Endothelial cell (in vitro differentiated cells): ENCODE measurements around the gene PPP2R2C. TPM values are rescaled to one million over a fixed set of nuclear protein-coding genes. Genes with fewer than 3 reads are reported as not detected.

Experiments
- DNase-seq: peaks from one replicate; pipeline ENCODE4 v3.0.0; 2021; ENCODE audit warnings: low spot score
- H3K27ac Mint-ChIP-seq: one replicate; pipeline ENCODE4 v1.8.0; 2021; ENCODE audit warnings: mixed read lengths, inconsistent platforms; ENCODE audit not compliant: unreplicated experiment
- H3K27me3 Mint-ChIP-seq: one replicate; pipeline ENCODE4 v1.8.0; 2021; ENCODE audit warnings: mild to moderate bottlenecking, moderate library complexity, mixed read lengths, inconsistent platforms; ENCODE audit not compliant: unreplicated experiment
- H3K36me3 Mint-ChIP-seq: one replicate; pipeline ENCODE4 v1.8.0; 2021; ENCODE audit warnings: mild to moderate bottlenecking, low read depth, mixed read lengths, inconsistent platforms; ENCODE audit not compliant: unreplicated experiment
- H3K4me1 Mint-ChIP-seq: one replicate; pipeline ENCODE4 v1.8.0; 2021; ENCODE audit warnings: mild to moderate bottlenecking, mixed read lengths, inconsistent platforms; ENCODE audit not compliant: unreplicated experiment
- H3K4me3 Mint-ChIP-seq: one replicate; pipeline ENCODE4 v1.8.0; 2021; ENCODE audit warnings: mild to moderate bottlenecking, mixed read lengths, inconsistent platforms; ENCODE audit not compliant: unreplicated experiment
- H3K9me3 Mint-ChIP-seq: one replicate; pipeline ENCODE4 v1.8.0; 2021; ENCODE audit warnings: mixed read lengths, inconsistent platforms; ENCODE audit not compliant: unreplicated experiment
- total RNA-seq: library from RNA; stranded (reverse); fragmentation: NEBNext Ultra II Directional; extraction: Animal tissue kit (Norgen Biotek cat#: 25700); gene quantifications from one replicate; pipeline ENCODE4 v1.2.1, GENCODE V29; 2021; ENCODE audit not compliant: unreplicated experiment
- TF ChIP-seq, protein P1 (sequence below): fragments of 200-600 bp; sonication (generic); IDR thresholded peaks from one replicate; pipeline ENCODE4 v1.5.0; 2021; ENCODE audit warnings: antibody characterized with exemption; ENCODE audit not compliant: unreplicated experiment

PPP2R2C gene
- total RNA-seq, 1 donor from 2014 or later: 1.7 TPM

DNA sequence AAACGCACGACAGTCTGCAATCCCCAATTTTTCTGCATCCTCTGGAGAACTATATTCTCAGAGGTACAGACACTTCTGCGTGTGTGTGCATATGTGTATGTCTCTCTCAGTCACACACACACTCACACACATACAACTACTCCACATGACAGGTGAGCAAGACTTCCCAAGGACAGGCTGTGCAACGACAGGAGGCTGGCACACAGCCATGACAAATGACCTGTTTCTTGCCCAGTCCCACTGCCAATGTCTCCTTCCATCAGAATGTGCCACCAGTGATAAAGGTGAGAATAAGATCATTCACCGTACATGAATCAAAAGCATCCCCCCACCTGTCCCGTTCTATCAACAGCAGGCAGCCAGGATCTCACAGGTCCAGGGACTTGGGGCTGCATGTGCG, 52.4 kb downstream of the PPP2R2C start:
- no peak for DNase-seq
- TF ChIP-seq, protein P1, sequence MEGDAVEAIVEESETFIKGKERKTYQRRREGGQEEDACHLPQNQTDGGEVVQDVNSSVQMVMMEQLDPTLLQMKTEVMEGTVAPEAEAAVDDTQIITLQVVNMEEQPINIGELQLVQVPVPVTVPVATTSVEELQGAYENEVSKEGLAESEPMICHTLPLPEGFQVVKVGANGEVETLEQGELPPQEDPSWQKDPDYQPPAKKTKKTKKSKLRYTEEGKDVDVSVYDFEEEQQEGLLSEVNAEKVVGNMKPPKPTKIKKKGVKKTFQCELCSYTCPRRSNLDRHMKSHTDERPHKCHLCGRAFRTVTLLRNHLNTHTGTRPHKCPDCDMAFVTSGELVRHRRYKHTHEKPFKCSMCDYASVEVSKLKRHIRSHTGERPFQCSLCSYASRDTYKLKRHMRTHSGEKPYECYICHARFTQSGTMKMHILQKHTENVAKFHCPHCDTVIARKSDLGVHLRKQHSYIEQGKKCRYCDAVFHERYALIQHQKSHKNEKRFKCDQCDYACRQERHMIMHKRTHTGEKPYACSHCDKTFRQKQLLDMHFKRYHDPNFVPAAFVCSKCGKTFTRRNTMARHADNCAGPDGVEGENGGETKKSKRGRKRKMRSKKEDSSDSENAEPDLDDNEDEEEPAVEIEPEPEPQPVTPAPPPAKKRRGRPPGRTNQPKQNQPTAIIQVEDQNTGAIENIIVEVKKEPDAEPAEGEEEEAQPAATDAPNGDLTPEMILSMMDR: no peak
- no peaks in the 10 kb centered on the region for H3K4me1 Mint-ChIP-seq
- no peaks in the 10 kb centered on the region for H3K9me3 Mint-ChIP-seq
- H3K36me3 Mint-ChIP-seq: peaks cover 4% of the 10 kb centered on the region
- H3K27me3 Mint-ChIP-seq: peaks cover 19% of the 10 kb centered on the region
- no peak overlapping the region for H3K27ac Mint-ChIP-seq
- H3K4me3 Mint-ChIP-seq: no peak overlapping the region

DNA sequence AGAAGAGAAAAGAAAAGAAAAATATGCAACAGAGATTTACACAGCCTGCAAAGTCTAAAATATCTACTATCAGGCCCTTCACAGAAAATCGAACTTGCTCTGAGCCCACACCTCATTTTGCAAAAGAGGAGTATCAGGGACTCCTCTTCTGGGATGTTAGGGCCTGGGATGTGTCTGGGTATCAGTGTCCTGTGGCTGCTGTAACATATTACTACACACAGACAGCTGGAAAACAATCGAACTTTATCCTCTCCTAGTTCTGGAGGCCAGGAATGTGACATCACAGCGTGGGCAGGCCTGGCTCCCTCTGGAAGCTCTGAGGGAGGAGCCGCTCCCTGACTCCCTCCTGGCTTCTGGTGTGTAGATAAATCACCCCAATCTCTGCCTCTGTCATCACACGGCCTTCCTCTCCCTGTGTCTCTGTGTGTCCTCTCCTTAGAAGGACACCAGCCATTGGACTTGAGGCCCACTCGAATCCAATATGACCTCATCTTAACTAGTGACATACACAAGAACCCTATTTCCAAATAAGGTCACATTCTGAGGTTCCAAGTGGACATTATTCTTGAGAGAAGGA, 52.9 kb downstream of the PPP2R2C start:
- H3K4me1 Mint-ChIP-seq: no peaks in the 10 kb centered on the region
- H3K9me3 Mint-ChIP-seq: no peaks in the 10 kb centered on the region
- H3K4me3 Mint-ChIP-seq: no peak overlapping the region
- H3K36me3 Mint-ChIP-seq: peaks cover 4% of the 10 kb centered on the region
- H3K27me3 Mint-ChIP-seq: peaks cover 16% of the 10 kb centered on the region
- H3K27ac Mint-ChIP-seq: no peak overlapping the region
- TF ChIP-seq, protein P1: no peak
- no peak for DNase-seq

DNA sequence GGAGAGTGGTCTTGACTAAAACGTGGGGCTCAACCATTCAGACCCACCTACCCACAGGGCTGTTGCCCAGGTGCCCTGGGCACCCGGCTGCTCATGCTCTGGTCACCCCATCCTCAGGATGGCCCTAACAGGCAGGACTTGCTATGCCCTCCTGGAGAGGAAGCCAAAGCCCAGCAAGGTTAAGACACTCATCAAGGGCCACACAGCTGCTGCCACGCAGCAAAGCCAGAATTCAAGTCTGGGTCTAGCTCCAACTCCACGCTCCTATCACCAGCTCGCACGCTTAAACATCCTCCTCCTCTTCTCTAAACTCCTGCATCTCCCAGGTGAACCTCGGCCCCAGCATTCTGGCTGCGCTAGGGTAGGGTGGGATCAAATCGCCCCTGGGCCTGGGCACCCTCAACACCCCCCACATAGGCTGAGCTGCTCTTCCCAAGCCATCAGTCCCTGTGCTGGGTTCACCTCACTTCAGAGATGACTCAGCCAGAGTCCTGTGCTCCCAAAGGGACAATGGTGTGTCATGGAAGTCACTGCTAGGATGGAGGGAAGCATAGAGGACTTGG, 54.1 kb downstream of the PPP2R2C start:
- Mint-ChIP-seq H3K4me3 (no peak overlapping the region), H3K27ac (no peak overlapping the region), H3K36me3 (no peaks in the 10 kb centered on the region), H3K9me3 (no peaks in the 10 kb centered on the region), H3K4me1 (no peaks in the 10 kb centered on the region), H3K27me3 (peaks cover 12% of the 10 kb centered on the region)
- TF ChIP-seq, protein P1: no peak
- DNase-seq: no peak

DNA sequence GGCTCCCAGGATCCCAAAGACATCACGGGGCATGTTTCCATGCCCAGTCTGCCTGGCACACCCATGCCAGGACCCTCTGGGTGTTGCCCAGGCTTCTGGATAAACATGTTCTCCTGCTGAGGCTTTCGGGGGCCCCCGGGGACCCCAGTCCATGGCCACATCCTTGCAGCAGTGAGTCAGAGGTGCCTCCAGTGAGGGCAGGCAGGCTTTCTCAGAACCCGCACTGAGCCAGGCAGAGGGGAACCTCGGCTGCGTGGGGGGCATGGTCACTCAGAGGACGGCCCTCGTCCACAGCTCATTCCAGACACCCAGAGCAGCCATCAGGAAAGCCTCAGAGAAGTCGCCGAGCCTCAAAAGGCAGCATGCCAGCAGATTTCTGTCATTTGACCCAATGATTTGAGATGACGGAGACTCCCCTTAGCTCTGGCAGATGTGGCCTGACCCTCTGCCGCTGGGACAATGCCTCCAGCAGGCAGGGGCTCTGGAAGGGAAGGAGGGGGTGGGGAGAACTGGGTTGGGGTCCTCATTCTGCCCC, 54.8 kb downstream of the PPP2R2C start:
- H3K9me3 Mint-ChIP-seq: no peaks in the 10 kb centered on the region
- TF ChIP-seq, protein P1: no peak
- H3K4me3 Mint-ChIP-seq: no peak overlapping the region
- H3K36me3 Mint-ChIP-seq: no peaks in the 10 kb centered on the region
- no peaks in the 10 kb centered on the region for H3K4me1 Mint-ChIP-seq
- H3K27ac Mint-ChIP-seq: no peak overlapping the region
- H3K27me3 Mint-ChIP-seq: peaks cover 12% of the 10 kb centered on the region
- no peak for DNase-seq
